Tibial nerve (tissue), 3 donors: ENCODE data around the gene PDSS2.

Experiments
- EP300 ChIP-seq, 2 donors: sonication (generic); formaldehyde crosslinking; IDR thresholded peaks; one replicate each; pipeline ENCODE4 v1.6.1; 2017; ENCODE audit warnings: antibody characterized with exemption in 2 of 2, mild to moderate bottlenecking in 1 of 2
- POLR2A ChIP-seq, 2 donors: fragments of 450-650 bp; IDR thresholded peaks; one replicate each; pipeline ENCODE4 v1.6.1; 2017; ENCODE audit warnings: antibody characterized with exemption in 2 of 2, mild to moderate bottlenecking in 2 of 2, moderate library complexity in 2 of 2

- TF ChIP-seq EP300 (IDR thresholded peaks at IDR 0.05): no peak
- no peak for TF ChIP-seq POLR2A (IDR thresholded peaks at IDR 0.05)
Measured at GRCh38 chr6:107344383-107344782, 115.0 kb downstream of the PDSS2 start.
